Neural cell (in vitro differentiated cells): ENCODE results near the gene HAP1. TPM values are rescaled to one million over a fixed set of nuclear protein-coding genes. Genes with fewer than 3 reads are reported as not detected.

Source experiments
- H2AFZ ChIP-seq: fragments of 200-600, 300-800 bp; sonication (generic), shearing (Covaris generic); 2 replicates; pipeline ENCODE4 v1.6.0; 2014; ENCODE audit warnings: low read depth, mild to moderate bottlenecking, antibody characterized with exemption, low read length, moderate library complexity
- H3F3A ChIP-seq: fragments of 200-600 bp; shearing (Covaris generic); 2 replicates; pipeline ENCODE4 v1.6.1; 2016; ENCODE audit warnings: mild to moderate bottlenecking, moderate library complexity, mixed read lengths, antibody characterized with exemption, low read length; ENCODE audit not compliant: insufficient read depth, poor library complexity, severe bottlenecking
- H3K27ac ChIP-seq: fragments of 200-600, 300-800 bp; sonication (generic), shearing (Covaris generic); 2 replicates; pipeline ENCODE4 v1.5.1; 2014; ENCODE audit warnings: mild to moderate bottlenecking, low read length, moderate library complexity
- H3K27me3 ChIP-seq: fragments of 300-800, 200-600 bp; sonication (generic), shearing (Covaris generic); 2 replicates; pipeline ENCODE4 v1.6.0; 2014; ENCODE audit warnings: mild to moderate bottlenecking, low read depth, low read length, moderate library complexity; ENCODE audit not compliant: insufficient read depth
- H3K36me3 ChIP-seq: fragments of 300-800, 200-600 bp; sonication (generic), shearing (Covaris generic); 2 replicates; pipeline ENCODE4 v1.5.1; 2014; ENCODE audit warnings: mild to moderate bottlenecking, antibody characterized with exemption, low read length, moderate library complexity; ENCODE audit not compliant: insufficient read depth
- H3K4me2 ChIP-seq: fragments of 300-800, 200-600 bp; sonication (generic), shearing (Covaris generic); 2 replicates; pipeline ENCODE4 v1.6.0; 2014; ENCODE audit warnings: mild to moderate bottlenecking, low read length
- H3K4me3 ChIP-seq: fragments of 300-800, 200-600 bp; sonication (generic), shearing (Covaris generic); 2 replicates; pipeline ENCODE4 v1.5.1; 2014; ENCODE audit warnings: mild to moderate bottlenecking, low read length, moderate library complexity
- H3K79me2 ChIP-seq: fragments of 200-600 bp; shearing (Covaris generic); replicated peaks from 2 replicates; pipeline ENCODE4 v1.6.0; 2014; ENCODE audit warnings: mild to moderate bottlenecking, low read length, moderate library complexity; ENCODE audit not compliant: insufficient read depth
- H3K9ac ChIP-seq: fragments of 300-800, 200-600 bp; sonication (generic), shearing (Covaris generic); 2 replicates; pipeline ENCODE4 v1.6.1; 2016; ENCODE audit warnings: mild to moderate bottlenecking, low read length, mixed read lengths
- H3K9me2 ChIP-seq: fragments of 200-600 bp; shearing (Covaris generic); 2 replicates; pipeline ENCODE4 v1.6.1; 2016; ENCODE audit warnings: mild to moderate bottlenecking, low read length, mixed read lengths; ENCODE audit not compliant: insufficient read depth
- H3K9me3 ChIP-seq: fragments of 200-600, 300-800 bp; sonication (generic), shearing (Covaris generic); 2 replicates; pipeline ENCODE4 v1.6.1; 2016; ENCODE audit warnings: mild to moderate bottlenecking, mixed run types, low read length, moderate library complexity, mixed read lengths
- H4K20me1 ChIP-seq: fragments of 200-600 bp; shearing (Covaris generic); 2 replicates; pipeline ENCODE4 v1.6.1; 2016; ENCODE audit warnings: mild to moderate bottlenecking, mixed run types; ENCODE audit not compliant: insufficient read depth
- EP300 ChIP-seq: fragments of 450-650 bp; conservative IDR thresholded peaks from 2 replicates; pipeline ENCODE4 v1.6.1; 2014; ENCODE audit warnings: antibody characterized with exemption, mild to moderate bottlenecking, moderate library complexity; ENCODE audit not compliant: poor library complexity, severe bottlenecking
- EZH2 ChIP-seq: fragments of 200-600, 300-800 bp; shearing (Covaris generic), sonication (generic); IDR thresholded peaks from 2 replicates; pipeline ENCODE4 v1.6.1; 2014; ENCODE audit warnings: antibody characterized with exemption, low read length, borderline replicate concordance, mild to moderate bottlenecking; ENCODE audit not compliant: insufficient read depth, poor library complexity, severe bottlenecking
- MXI1 ChIP-seq: fragments of 450-650 bp; conservative IDR thresholded peaks from 2 replicates; pipeline ENCODE4 v1.6.1; 2014; ENCODE audit warnings: antibody characterized with exemption, mild to moderate bottlenecking; ENCODE audit not compliant: poor library complexity, severe bottlenecking
- POLR2AphosphoS5 ChIP-seq: IDR thresholded peaks from 2 replicates; pipeline ENCODE4 v1.6.1; 2012
- RAD21 ChIP-seq: fragments of 450-650 bp; conservative IDR thresholded peaks from 2 replicates; pipeline ENCODE4 v1.6.1; 2014; ENCODE audit warnings: antibody characterized with exemption, mild to moderate bottlenecking, moderate library complexity
- SMC3 ChIP-seq: fragments of 450-650 bp; conservative IDR thresholded peaks from 2 replicates; pipeline ENCODE4 v1.6.1; 2014; ENCODE audit warnings: antibody characterized with exemption, mild to moderate bottlenecking, moderate library complexity; ENCODE audit not compliant: poor library complexity
- TAF1 ChIP-seq: IDR thresholded peaks from 2 replicates; pipeline ENCODE4 v1.6.1; 2012; ENCODE audit warnings: low read depth
- polyA plus RNA-seq: library from polyadenylated mRNA; depleted of rRNA; stranded (reverse); fragments of >200 nt; gene quantifications from 2 replicates; pipeline ENCODE4 v1.2.3, GENCODE V29; 2014
- TF ChIP-seq, protein P1 (sequence below): IDR thresholded peaks from 2 replicates; pipeline ENCODE4 v1.6.1; 2012; ENCODE audit warnings: borderline replicate concordance
- TF ChIP-seq, protein P2 (sequence below): fragments of 450-650 bp; IDR thresholded peaks from 2 replicates; pipeline ENCODE4 v1.5.1; 2014; ENCODE audit warnings: antibody characterized with exemption, mild to moderate bottlenecking, moderate library complexity; ENCODE audit not compliant: poor library complexity, severe bottlenecking

HAP1 gene
- polyA plus RNA-seq, 1 donor from 2014 or later: 0.79 TPM

DNA sequence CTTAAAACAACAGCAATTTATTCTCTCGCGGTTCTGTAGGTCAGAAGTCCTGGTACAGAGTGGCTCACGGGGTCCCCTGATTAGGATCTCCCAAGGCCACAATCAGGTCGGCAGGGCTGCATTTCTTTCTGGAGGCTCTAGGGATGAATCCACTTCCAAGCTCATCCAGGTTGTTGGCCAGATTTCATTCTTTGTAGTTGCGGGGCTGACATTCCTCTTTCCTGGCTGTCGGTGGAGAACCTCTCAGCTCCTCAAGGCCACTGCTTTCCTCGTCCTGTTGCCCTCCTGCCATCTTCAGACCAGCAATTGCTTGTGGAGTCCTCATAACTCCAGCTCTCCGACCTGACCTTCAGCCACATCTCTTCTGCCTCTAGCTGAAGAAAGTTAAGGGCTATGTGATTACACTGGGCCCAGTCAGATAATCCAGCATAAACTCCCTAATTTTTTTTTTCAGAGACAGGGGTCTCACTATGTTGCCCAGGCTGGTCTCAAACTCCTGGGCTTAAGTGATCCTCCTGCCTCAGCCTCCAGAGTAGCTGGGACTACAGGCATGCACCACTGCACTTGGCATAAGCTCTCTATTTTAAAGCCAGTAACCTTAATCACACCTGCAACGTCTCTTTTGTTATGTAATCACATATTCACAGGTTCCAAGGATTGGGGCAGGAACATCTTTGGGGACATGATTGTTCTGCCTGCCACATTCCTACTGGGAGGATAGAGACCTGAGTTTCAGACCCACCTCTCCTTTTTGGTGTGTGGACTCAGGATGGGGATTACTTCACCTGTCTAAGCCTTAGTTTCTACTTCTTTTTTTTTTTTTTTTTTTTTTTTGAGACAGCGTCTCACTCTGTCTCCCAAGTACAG lies 26.4 kb downstream of the HAP1 start:
- Histone ChIP-seq H2AFZ (no peak overlapping the region), H3K4me2 (no peak overlapping the region), H3K4me3 (no peak overlapping the region), H3K9ac (no peak overlapping the region), H3K27ac (no peak overlapping the region), H3K9me2 (no peaks in the 10 kb centered on the region), H3K27me3 (no peaks in the 10 kb centered on the region), H4K20me1 (no peaks in the 10 kb centered on the region), H3K9me3 (no peaks in the 10 kb centered on the region), H3K36me3 (no peaks in the 10 kb centered on the region), H3K79me2 (no peaks in the 10 kb centered on the region), H3F3A (no peaks in the 10 kb centered on the region)
- TF ChIP-seq, protein P1, sequence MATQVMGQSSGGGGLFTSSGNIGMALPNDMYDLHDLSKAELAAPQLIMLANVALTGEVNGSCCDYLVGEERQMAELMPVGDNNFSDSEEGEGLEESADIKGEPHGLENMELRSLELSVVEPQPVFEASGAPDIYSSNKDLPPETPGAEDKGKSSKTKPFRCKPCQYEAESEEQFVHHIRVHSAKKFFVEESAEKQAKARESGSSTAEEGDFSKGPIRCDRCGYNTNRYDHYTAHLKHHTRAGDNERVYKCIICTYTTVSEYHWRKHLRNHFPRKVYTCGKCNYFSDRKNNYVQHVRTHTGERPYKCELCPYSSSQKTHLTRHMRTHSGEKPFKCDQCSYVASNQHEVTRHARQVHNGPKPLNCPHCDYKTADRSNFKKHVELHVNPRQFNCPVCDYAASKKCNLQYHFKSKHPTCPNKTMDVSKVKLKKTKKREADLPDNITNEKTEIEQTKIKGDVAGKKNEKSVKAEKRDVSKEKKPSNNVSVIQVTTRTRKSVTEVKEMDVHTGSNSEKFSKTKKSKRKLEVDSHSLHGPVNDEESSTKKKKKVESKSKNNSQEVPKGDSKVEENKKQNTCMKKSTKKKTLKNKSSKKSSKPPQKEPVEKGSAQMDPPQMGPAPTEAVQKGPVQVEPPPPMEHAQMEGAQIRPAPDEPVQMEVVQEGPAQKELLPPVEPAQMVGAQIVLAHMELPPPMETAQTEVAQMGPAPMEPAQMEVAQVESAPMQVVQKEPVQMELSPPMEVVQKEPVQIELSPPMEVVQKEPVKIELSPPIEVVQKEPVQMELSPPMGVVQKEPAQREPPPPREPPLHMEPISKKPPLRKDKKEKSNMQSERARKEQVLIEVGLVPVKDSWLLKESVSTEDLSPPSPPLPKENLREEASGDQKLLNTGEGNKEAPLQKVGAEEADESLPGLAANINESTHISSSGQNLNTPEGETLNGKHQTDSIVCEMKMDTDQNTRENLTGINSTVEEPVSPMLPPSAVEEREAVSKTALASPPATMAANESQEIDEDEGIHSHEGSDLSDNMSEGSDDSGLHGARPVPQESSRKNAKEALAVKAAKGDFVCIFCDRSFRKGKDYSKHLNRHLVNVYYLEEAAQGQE: no peak
- no peak for TF ChIP-seq RAD21
- no peak for TF ChIP-seq POLR2AphosphoS5
- no peak for TF ChIP-seq EZH2
- TF ChIP-seq EP300: no peak
- no peak for TF ChIP-seq TAF1
- TF ChIP-seq, protein P2, sequence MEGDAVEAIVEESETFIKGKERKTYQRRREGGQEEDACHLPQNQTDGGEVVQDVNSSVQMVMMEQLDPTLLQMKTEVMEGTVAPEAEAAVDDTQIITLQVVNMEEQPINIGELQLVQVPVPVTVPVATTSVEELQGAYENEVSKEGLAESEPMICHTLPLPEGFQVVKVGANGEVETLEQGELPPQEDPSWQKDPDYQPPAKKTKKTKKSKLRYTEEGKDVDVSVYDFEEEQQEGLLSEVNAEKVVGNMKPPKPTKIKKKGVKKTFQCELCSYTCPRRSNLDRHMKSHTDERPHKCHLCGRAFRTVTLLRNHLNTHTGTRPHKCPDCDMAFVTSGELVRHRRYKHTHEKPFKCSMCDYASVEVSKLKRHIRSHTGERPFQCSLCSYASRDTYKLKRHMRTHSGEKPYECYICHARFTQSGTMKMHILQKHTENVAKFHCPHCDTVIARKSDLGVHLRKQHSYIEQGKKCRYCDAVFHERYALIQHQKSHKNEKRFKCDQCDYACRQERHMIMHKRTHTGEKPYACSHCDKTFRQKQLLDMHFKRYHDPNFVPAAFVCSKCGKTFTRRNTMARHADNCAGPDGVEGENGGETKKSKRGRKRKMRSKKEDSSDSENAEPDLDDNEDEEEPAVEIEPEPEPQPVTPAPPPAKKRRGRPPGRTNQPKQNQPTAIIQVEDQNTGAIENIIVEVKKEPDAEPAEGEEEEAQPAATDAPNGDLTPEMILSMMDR: no peak
- TF ChIP-seq MXI1: no peak
- no peak for TF ChIP-seq SMC3

DNA sequence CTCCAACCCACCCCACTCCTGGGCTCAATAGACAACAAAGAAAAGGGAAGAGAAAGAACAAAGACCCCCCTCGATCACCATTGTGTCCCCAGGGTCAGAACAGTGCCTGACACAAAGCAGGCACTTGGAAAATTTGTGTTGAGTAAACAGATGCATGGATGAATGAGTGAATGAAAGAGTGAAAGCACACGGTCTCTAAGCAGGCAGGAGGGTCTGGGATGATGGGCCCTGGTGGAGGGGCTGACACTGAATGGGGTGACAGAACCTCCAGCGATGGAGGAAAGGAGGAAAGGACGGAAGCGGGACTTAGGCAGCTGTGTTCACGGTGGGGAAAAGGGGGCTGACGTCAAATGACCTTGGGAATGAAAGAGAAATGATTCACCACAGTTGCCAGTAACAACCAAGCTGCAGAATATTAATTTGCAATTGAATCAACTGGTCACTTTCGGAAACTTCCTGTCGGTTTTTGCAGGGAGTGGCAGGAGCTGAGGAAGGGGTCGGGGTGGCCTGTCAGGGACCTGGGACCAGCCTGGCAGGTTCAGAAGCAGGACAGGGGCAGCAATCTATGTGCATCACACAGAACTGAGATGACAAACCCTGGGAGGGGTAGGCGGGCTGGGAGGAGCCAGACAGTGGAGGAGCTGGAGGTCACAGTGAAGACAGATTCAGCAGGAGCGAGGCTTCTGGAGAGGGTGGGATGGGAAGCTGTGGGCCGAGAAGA lies 29.0 kb downstream of the HAP1 start:
- H3F3A ChIP-seq: no peaks in the 10 kb centered on the region
- no peaks in the 10 kb centered on the region for H3K27me3 ChIP-seq
- TF ChIP-seq, protein P2: no peak
- TF ChIP-seq SMC3 (no peak), MXI1 (no peak), TAF1 (no peak), EP300 (no peak), RAD21 (no peak), EZH2 (no peak), POLR2AphosphoS5 (no peak)
- TF ChIP-seq, protein P1: no peak

More for the DNA sequence above, 29.0 kb downstream of the HAP1 start:
- no peak overlapping the region for H2AFZ ChIP-seq
- H3K9me2 ChIP-seq: no peaks in the 10 kb centered on the region
- no peaks in the 10 kb centered on the region for H3K9me3 ChIP-seq
- no peaks in the 10 kb centered on the region for H3K36me3 ChIP-seq
- no peak overlapping the region for H3K4me3 ChIP-seq
- H3K27ac ChIP-seq: no peak overlapping the region
- H4K20me1 ChIP-seq: no peaks in the 10 kb centered on the region
- H3K9ac ChIP-seq: no peak overlapping the region
- no peak overlapping the region for H3K4me2 ChIP-seq
- H3K79me2 ChIP-seq: no peaks in the 10 kb centered on the region
